Right lung (tissue), 5 donors: ENCODE data around the gene RABL2B. TPM values are rescaled to one million over a fixed set of nuclear protein-coding genes. Genes with fewer than 3 reads are reported as not detected.

ENCODE experiments used
- DNase-seq, 2 donors: peaks; one replicate each; pipeline ENCODE4 v3.0.0-alpha.2; 2013
- polyA plus RNA-seq, 5 donors: library from polyadenylated mRNA; unstranded; fragments of 120-200 nt; gene quantifications; one replicate each; pipeline versions ENCODE4 v1.2.1 to v1.2.3, GENCODE V29; 2013; ENCODE audit warnings: inconsistent platforms in 1 of 5, low replicate concordance in 1 of 5; ENCODE audit not compliant: insufficient read length in 5 of 5, insufficient read depth in 1 of 5

Gene RABL2B
- polyA plus RNA-seq, 5 donors = 57.2 to 74.9 (median 58.8) TPM

GRCh38 chr22:50739279-50739691 lies 44.2 kb downstream of the RABL2B start:
- DNase-seq = no peak

GRCh38 chr22:50738649-50739227 lies 44.7 kb downstream of the RABL2B start:
- no peak for DNase-seq

- DNase-seq = no peak
Measured at GRCh38 chr22:50737728-50738648, 45.4 kb downstream of the RABL2B start, which contains the start of gene ACR. TSS of gene ACR (plus strand) at chr22:50738204. CDS start at chr22:50738236, 32 bp downstream.

GRCh38 chr22:50735739-50736030 lies 47.8 kb downstream of the RABL2B start:
- DNase-seq = no peak

- no peak for DNase-seq
Measured at GRCh38 chr22:50734986-50735738, 48.3 kb downstream of the RABL2B start.

- DNase-seq = no peak
Measured at GRCh38 chr22:50734343-50734771, 49.1 kb downstream of the RABL2B start.

- no peak for DNase-seq
Measured at GRCh38 chr22:50733521-50734342, 49.7 kb downstream of the RABL2B start.

GRCh38 chr22:50732681-50733080 lies 50.8 kb downstream of the RABL2B start:
- no peak for DNase-seq

GRCh38 chr22:50731811-50732624 lies 51.4 kb downstream of the RABL2B start:
- DNase-seq = no peak

- DNase-seq = no peak
Measured at GRCh38 chr22:50730941-50731661, 52.3 kb downstream of the RABL2B start.

- no peak for DNase-seq
Measured at GRCh38 chr22:50730013-50730891, 53.2 kb downstream of the RABL2B start.

- no peak for DNase-seq
Measured at GRCh38 chr22:50729391-50730012, 53.9 kb downstream of the RABL2B start.

- DNase-seq = no peak
Measured at GRCh38 chr22:50728523-50728931, 54.9 kb downstream of the RABL2B start.

- no peak for DNase-seq
Measured at GRCh38 chr22:50727678-50728522, 55.5 kb downstream of the RABL2B start.

- DNase-seq = no peak
Measured at GRCh38 chr22:50726643-50727340, 56.6 kb downstream of the RABL2B start.

GRCh38 chr22:50725597-50725996 lies 57.8 kb downstream of the RABL2B start:
- DNase-seq = no peak

GRCh38 chr22:50724616-50725015 lies 58.8 kb downstream of the RABL2B start:
- no peak for DNase-seq
